GM19372 (cell line): ENCODE measurements around the gene BCO1.

Experiments
- ATAC-seq: cut with Tn5 transposase; IDR thresholded peaks from one replicate; pipeline ENCODE4 v1.9.1; 2021; ENCODE audit warnings: mild to moderate bottlenecking, low read depth, moderate library complexity; ENCODE audit not compliant: unreplicated experiment

BCO1 gene

GRCh38 chr16:81231014-81231413 is 7.5 kb upstream of the BCO1 start:
- ATAC-seq: no peak

- ATAC-seq: no peak
Measured at GRCh38 chr16:81232740-81233367, 5.6 kb upstream of the BCO1 start.

GRCh38 chr16:81237282-81237681 is 1.2 kb upstream of the BCO1 start:
- no peak for ATAC-seq

GRCh38 chr16:81237942-81238295 is 570 bp upstream of the BCO1 start:
- ATAC-seq: no peak

GRCh38 chr16:81239367-81240121 is 1.1 kb downstream of the BCO1 start:
- no peak for ATAC-seq

- no peak for ATAC-seq
Measured at GRCh38 chr16:81241706-81242105, 3.2 kb downstream of the BCO1 start.

- ATAC-seq: no peak
Measured at GRCh38 chr16:81242977-81243618, 4.6 kb downstream of the BCO1 start.

- ATAC-seq: no peak
Measured at GRCh38 chr16:81243942-81244341, 5.5 kb downstream of the BCO1 start.

GRCh38 chr16:81251871-81252270 is 13.4 kb downstream of the BCO1 start:
- ATAC-seq: no peak

GRCh38 chr16:81253141-81253540 is 14.7 kb downstream of the BCO1 start:
- ATAC-seq: no peak

- no peak for ATAC-seq
Measured at GRCh38 chr16:81254922-81255526, 16.5 kb downstream of the BCO1 start.

GRCh38 chr16:81259916-81260315 is 21.4 kb downstream of the BCO1 start:
- no peak for ATAC-seq

GRCh38 chr16:81261049-81261648 is 22.7 kb downstream of the BCO1 start:
- ATAC-seq: no peak

- ATAC-seq: no peak
Measured at GRCh38 chr16:81263470-81264220, 25.2 kb downstream of the BCO1 start.

GRCh38 chr16:81264386-81264785 is 25.9 kb downstream of the BCO1 start:
- no peak for ATAC-seq

- no peak for ATAC-seq
Measured at GRCh38 chr16:81265052-81265451, 26.6 kb downstream of the BCO1 start.

- no peak for ATAC-seq
Measured at GRCh38 chr16:81265658-81266451, 27.4 kb downstream of the BCO1 start.

GRCh38 chr16:81266680-81267095 is 28.2 kb downstream of the BCO1 start:
- ATAC-seq: no peak

- ATAC-seq: no peak
Measured at GRCh38 chr16:81268509-81268908, 30.0 kb downstream of the BCO1 start.
